Measurements from ENCODE around the gene NDUFV1.
A peak's percentile ranks its signal among the peaks of the same experiment; 100 is the strongest.

The NDUFV1 gene

DNA sequence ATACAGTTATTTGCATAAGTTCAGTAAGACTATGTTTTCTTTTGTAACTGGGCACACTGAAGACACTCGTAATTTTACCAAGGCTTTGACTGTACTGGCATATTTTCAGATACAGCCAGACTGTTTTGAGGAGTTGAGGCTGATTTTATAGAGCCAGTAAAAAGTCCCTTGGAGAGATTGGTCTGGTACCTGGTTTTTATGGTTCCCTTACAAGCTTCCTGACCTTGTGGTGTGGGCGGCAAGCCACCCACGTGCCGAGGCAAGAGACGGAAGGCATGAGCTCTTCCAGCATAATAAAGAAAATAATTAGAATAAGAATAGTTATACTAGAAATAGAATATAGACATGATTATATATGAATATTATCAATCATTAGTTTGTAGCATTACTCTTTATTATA lies 34.4 kb upstream of the NDUFV1 start:
- H3K27ac ChIP-seq = no peak overlapping the region
- TF ChIP-seq, protein P1, sequence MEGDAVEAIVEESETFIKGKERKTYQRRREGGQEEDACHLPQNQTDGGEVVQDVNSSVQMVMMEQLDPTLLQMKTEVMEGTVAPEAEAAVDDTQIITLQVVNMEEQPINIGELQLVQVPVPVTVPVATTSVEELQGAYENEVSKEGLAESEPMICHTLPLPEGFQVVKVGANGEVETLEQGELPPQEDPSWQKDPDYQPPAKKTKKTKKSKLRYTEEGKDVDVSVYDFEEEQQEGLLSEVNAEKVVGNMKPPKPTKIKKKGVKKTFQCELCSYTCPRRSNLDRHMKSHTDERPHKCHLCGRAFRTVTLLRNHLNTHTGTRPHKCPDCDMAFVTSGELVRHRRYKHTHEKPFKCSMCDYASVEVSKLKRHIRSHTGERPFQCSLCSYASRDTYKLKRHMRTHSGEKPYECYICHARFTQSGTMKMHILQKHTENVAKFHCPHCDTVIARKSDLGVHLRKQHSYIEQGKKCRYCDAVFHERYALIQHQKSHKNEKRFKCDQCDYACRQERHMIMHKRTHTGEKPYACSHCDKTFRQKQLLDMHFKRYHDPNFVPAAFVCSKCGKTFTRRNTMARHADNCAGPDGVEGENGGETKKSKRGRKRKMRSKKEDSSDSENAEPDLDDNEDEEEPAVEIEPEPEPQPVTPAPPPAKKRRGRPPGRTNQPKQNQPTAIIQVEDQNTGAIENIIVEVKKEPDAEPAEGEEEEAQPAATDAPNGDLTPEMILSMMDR (IDR thresholded peaks at IDR 0.05) = no peak
- TF ChIP-seq ZFX (IDR thresholded peaks at IDR 0.05; ENCODE audit: borderline replicate concordance) = no peak

DNA sequence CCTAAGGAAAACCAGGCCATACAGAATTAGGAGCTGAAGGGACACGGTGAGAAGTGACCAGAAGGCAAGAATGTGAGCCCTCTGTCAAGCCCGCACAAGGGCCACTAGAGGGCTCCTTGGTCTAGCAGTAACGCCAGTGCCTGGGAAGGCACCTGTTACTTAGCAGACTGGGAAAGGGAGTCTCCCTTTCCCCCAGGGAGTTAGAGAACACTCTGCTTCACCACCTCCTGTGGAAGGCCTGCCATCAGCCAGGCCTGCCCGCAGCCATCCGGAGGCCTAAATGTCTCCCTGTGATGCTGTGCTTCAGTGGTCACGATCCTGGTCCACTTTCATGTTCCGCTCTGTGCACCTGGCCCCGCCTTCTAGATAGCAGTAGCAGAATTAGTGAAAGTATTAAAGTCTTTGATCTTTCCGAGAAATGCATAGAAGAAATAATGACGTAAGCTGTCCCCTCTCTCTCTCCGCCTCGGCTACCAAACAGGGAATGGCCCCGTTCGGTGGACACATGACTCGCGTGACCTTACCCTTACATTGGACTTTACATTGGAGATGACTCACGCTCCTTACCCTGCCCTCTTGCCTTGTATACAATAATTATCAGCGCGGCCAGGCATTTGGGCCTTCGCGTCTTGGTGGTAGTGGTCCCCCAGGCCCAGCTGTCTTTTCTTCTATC lies 33.9 kb upstream of the NDUFV1 start:
- H3K27ac ChIP-seq = no peak overlapping the region
- TF ChIP-seq, protein P1 (IDR thresholded peaks at IDR 0.05) = peak; percentile 92
- no peak for TF ChIP-seq ZFX (IDR thresholded peaks at IDR 0.05; ENCODE audit: borderline replicate concordance)

DNA sequence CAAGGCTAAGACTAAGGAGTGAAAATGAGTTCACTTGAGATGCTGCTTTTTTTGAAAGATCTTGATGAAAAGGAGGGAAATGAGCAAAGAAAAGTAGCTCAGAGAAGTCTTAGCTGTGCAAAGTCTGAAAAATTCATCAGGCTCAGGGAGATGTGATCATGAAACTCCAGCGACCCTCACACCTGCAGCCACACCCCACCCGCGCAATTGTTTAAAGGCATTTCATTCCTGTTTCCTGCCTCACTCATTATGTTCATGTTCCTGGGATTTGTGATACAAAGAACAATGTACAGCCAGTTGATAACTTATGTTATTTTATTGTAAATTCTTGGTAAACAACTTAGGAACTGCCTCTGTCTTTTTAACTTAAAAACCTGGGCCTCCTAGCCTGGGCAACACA lies 31.8 kb upstream of the NDUFV1 start:
- no peak overlapping the region for H3K27ac ChIP-seq
- no peak for TF ChIP-seq ZFX (IDR thresholded peaks at IDR 0.05; ENCODE audit: borderline replicate concordance)
- TF ChIP-seq, protein P1 (IDR thresholded peaks at IDR 0.05) = no peak

DNA sequence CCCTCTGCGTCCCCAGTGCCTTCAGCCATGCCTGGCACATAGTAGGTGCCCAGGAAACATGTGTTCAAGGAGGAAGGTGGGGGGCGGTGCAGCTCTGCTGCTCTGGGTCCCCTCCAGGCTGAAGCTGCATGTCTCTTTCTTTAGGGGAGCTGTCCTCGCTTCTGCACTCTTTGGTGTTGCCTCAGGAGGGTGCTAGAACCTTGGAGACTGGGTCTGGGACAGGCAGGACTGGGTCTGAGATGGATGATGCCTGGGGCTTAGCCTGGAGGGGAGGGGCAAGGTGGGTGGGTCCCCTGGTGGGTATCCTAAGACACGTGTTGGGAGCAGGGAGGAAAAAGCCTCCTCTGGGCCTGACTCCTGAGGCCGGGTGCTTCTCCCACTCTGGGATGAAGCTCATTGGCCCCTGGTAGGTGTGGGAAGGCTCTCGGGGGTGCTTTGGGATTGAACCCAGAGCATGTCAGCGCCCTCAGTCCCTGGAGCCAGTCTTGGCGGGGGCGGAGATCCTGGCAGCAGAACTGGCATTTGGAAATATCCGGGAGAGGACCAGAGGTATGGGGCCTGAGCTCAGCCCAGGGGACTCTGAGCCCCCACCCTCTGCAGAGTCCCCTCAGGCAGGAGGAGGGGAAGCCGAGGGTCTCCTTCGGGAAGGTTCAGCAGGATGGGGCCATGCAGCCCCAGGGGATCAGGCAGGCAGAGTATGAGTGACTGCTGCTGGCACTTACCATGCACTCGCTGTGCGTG lies 29.8 kb upstream of the NDUFV1 start:
- TF ChIP-seq, protein P1 (IDR thresholded peaks at IDR 0.05) = no peak
- no peak for TF ChIP-seq ZFX (IDR thresholded peaks at IDR 0.05; ENCODE audit: borderline replicate concordance)
- H3K27ac ChIP-seq = no peak overlapping the region

DNA sequence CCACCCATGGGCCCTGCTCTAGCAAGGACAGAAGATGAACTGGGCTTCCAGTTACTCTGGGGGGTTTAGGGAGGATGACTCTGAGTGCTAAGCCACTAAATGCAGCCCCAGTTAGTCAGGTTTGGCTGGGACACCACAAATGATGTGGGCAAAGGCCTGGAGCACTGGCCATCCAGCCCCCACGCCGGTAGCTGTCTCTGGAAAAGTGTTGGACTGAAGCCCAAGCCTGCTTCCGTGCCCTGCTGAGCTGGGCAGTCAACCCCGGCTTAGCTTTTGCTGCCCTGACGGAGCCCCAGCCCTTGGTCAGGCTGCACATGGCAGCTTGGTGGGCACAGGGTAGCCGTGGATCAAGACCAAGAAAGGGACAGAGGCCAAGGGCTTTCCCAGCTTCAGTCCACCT lies 28.8 kb upstream of the NDUFV1 start:
- no peak overlapping the region for H3K27ac ChIP-seq
- no peak for TF ChIP-seq ZFX (IDR thresholded peaks at IDR 0.05; ENCODE audit: borderline replicate concordance)
- TF ChIP-seq, protein P1 (IDR thresholded peaks at IDR 0.05) = no peak

DNA sequence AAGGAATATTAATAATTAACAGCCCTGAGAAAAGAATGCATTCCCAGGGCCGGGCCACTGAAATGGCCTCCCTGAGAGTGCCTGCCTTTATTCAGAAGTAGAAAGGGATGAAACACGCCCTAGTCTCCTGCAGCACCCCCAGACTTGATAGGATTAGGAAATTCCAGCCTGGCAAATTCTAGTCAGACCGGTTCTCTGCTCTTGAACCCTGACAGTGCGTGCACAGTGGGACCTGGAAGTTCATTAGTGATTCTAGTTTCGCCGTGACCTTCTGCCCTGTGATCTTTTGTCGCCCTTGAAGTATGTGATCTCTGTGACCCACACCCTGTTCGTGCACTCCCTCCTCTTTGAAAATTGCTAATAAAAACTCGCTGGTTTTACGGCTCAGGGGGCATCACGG lies 25.3 kb upstream of the NDUFV1 start:
- H3K27ac ChIP-seq = peak overlapping the region; percentile 81
- TF ChIP-seq, protein P1 (IDR thresholded peaks at IDR 0.05) = no peak
- TF ChIP-seq ZFX (IDR thresholded peaks at IDR 0.05; ENCODE audit: borderline replicate concordance) = no peak

DNA sequence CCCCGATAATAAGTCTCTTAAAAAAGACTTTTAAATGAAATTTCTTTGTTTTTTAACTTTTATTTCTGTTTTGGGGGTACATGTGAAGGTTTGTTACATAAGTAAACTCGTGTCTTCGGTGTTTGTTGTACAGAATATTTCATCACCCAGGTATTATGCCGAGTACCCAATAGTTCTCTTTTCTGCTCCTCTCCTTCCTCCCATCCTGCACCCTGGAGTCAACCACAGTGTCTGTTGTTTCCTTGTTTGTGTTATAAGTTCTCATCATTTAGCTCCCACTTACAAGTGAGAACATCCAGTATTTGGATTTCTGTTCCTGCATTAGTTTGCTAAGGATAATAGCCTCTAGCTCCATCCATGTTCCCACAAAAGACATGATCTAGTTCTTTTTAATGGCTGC lies 24.7 kb upstream of the NDUFV1 start:
- H3K27ac ChIP-seq = peak overlapping the region; percentile 81
- no peak for TF ChIP-seq ZFX (IDR thresholded peaks at IDR 0.05; ENCODE audit: borderline replicate concordance)
- TF ChIP-seq, protein P1 (IDR thresholded peaks at IDR 0.05) = no peak
